ENCODE measurements around the gene SLC25A12. TPM values are rescaled to one million over a fixed set of nuclear protein-coding genes. Genes with fewer than 3 reads are reported as not detected.
"Not testable (repeated sequence)": the region's sequence is repeated elsewhere in the genome, so short reads cannot be mapped to it uniquely, and the experiment has no call there.

The SLC25A12 gene
- polyA plus RNA-seq, 2 of the 4 experiments (the other 2 are of a cell fraction), result 12.5 to 26.8 TPM

DNA sequence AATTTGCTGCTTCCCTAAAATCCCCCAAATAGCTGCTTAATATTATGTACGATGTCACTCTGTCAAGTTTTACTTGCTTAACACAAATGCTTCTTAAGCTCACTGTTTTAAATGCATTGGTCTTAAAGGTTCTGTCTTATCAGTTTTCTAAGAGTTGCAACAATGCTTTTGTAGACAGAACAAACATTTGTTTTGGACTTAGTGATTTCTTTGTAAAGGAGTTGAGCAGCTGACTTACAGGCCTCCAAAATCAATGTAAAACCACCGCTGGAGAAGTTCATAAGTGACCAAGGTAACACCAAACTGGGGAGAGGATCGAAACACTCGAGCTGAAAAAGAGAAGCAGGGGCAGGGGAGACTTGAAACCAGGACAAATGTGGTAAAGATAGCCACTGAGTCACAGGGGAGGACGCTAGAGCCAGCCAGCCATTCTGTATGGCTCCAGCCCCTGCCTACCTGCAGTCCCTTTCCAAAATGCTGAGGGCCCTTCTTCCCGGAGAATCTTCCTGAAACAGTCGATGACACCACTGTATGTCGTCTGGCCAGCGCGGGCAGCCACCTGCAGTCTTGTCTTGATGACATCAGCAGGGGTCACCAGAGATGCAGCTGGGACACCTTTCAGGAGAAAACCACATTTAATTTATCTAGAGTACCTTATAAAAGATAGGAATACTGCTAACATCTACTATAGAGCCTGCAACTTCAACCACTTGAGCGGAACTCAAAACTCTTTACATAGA, 106.5 kb downstream of the SLC25A12 start (continued):
- TF ChIP-seq CHD2 (IDR thresholded peaks at IDR 0.05; ENCODE audit: low read length, partially characterized antibody), result no peak
- TF ChIP-seq, protein P1, sequence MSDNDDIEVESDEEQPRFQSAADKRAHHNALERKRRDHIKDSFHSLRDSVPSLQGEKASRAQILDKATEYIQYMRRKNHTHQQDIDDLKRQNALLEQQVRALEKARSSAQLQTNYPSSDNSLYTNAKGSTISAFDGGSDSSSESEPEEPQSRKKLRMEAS (IDR thresholded peaks at IDR 0.05), result no peak
- TF ChIP-seq, protein P2, sequence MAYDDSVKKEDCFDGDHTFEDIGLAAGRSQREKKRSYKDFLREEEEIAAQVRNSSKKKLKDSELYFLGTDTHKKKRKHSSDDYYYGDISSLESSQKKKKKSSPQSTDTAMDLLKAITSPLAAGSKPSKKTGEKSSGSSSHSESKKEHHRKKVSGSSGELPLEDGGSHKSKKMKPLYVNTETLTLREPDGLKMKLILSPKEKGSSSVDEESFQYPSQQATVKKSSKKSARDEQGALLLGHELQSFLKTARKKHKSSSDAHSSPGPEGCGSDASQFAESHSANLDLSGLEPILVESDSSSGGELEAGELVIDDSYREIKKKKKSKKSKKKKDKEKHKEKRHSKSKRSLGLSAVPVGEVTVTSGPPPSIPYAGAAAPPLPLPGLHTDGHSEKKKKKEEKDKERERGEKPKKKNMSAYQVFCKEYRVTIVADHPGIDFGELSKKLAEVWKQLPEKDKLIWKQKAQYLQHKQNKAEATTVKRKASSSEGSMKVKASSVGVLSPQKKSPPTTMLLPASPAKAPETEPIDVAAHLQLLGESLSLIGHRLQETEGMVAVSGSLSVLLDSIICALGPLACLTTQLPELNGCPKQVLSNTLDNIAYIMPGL (CRISPR knock-in tag; IDR thresholded peaks at IDR 0.05; ENCODE audit: borderline replicate concordance), result no peak

DNA sequence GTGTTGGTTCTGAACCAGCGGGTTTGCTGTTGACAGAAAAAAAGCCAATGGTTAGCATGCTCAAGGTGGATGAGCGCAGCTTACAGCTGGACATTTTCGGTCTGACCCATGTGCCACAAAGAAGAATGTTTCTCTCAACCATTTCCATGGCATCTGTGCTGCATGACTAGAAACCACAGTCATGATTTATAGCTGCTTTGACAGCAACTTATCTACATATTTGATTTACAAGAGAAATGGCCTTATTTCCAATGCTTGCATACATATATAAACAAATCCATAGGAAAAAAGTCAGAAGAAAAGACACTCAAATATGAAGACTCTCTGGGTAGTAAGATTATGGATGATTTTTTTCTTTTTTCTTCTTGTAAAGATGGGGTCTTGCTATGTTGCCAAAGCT, 108.6 kb downstream of the SLC25A12 start:
- ATAC-seq (no peak), FAIRE-seq (no peak), DNase-seq (ENCODE audit: low read depth in 1 of 2, low spot score in 1 of 2) (no peak)
- Histone ChIP-seq H3K4me1 (no peaks in the 10 kb centered on the region), H3K4me2 (no peak overlapping the region), H3K4me3 (no peak overlapping the region), H3K9me3 (no peaks in the 10 kb centered on the region), H3K27ac (no peak overlapping the region)
- TF ChIP-seq HEYL (CRISPR knock-in tag; IDR thresholded peaks at IDR 0.05), result no peak
- no peak for TF ChIP-seq NFE2L2 (conservative IDR thresholded peaks at IDR 0.05; ENCODE audit: low read length)
- TF ChIP-seq HOXA7 (CRISPR knock-in tag; IDR thresholded peaks at IDR 0.05), result no peak
- POLR2A ChIA-PET, result no interaction called here
- 81% methylated on average over 3 of the region's 3 CpGs for WGBS (ENCODE audit: missing lambda C conversion rate)
- CTCF ChIA-PET, result interaction anchor here (1.1 kb wide), 1 partner anchor 219 kb away, joined by 3 read pairs; no protein-coding TSS in a partner anchor

DNA sequence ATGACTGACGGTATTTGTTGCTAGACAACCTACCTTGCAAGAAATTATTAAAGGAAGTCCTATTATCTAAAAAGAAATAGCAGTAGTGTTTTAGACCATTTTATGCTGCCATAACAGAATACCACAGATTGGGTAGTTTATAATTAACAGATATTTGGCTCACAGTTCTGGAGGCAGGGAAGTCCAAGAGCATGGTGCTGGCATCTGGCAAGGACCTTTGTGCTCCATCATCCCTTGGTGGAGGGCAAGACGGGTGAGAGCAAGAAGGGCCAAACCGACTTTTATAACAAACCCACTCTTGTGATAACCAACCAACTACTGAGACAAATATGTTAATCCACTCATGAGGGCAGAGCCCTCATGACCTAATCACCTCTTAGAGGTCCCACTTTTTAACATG, 115.5 kb downstream of the SLC25A12 start:
- ATAC-seq (no peak), DNase-seq (ENCODE audit: low read depth in 1 of 2, low spot score in 1 of 2) (no peak), FAIRE-seq (no peak)
- no peak overlapping the region for H3K4me2 ChIP-seq
- ChIA-PET POLR2A (no interaction called here), CTCF (interaction anchor here (0.9 kb wide), 1 partner anchor 325 kb away, joined by 3 read pairs; no protein-coding TSS in a partner anchor)
- TF ChIP-seq ZFP36 (IDR thresholded peaks at IDR 0.05; ENCODE audit: borderline replicate concordance, partially characterized antibody) (no peak), RAD21 (conservative IDR thresholded peaks at IDR 0.05 in 1 of 2, IDR thresholded peaks at IDR 0.05 in 1 of 2) (no peak), CBX2 (IDR thresholded peaks at IDR 0.05; ENCODE audit: borderline replicate concordance, low read depth) (no peak), TP53 (CRISPR knock-in tag; IDR thresholded peaks at IDR 0.05) (no peak), EHF (CRISPR knock-in tag; IDR thresholded peaks at IDR 0.05) (no peak), HOXB13 (CRISPR knock-in tag; IDR thresholded peaks at IDR 0.05; ENCODE audit: low read depth) (no peak)
- TF ChIP-seq, protein P3, sequence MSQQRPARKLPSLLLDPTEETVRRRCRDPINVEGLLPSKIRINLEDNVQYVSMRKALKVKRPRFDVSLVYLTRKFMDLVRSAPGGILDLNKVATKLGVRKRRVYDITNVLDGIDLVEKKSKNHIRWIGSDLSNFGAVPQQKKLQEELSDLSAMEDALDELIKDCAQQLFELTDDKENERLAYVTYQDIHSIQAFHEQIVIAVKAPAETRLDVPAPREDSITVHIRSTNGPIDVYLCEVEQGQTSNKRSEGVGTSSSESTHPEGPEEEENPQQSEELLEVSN (IDR thresholded peaks at IDR 0.05; ENCODE audit: borderline replicate concordance, low read depth), result no peak
- TF ChIP-seq, protein P4, sequence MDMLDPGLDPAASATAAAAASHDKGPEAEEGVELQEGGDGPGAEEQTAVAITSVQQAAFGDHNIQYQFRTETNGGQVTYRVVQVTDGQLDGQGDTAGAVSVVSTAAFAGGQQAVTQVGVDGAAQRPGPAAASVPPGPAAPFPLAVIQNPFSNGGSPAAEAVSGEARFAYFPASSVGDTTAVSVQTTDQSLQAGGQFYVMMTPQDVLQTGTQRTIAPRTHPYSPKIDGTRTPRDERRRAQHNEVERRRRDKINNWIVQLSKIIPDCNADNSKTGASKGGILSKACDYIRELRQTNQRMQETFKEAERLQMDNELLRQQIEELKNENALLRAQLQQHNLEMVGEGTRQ (IDR thresholded peaks at IDR 0.05), result no peak
- TF ChIP-seq, protein P2 (CRISPR knock-in tag; IDR thresholded peaks at IDR 0.05; ENCODE audit: borderline replicate concordance), result no peak
- H3K9me3 ChIP-seq, result peaks cover 10% of the 10 kb centered on the region
- 87% methylated on average over 3 of the region's 3 CpGs for WGBS (ENCODE audit: missing lambda C conversion rate)
- no peak overlapping the region for H3K27ac ChIP-seq
- no peak overlapping the region for H3K4me3 ChIP-seq
- no peaks in the 10 kb centered on the region for H3K4me1 ChIP-seq

DNA sequence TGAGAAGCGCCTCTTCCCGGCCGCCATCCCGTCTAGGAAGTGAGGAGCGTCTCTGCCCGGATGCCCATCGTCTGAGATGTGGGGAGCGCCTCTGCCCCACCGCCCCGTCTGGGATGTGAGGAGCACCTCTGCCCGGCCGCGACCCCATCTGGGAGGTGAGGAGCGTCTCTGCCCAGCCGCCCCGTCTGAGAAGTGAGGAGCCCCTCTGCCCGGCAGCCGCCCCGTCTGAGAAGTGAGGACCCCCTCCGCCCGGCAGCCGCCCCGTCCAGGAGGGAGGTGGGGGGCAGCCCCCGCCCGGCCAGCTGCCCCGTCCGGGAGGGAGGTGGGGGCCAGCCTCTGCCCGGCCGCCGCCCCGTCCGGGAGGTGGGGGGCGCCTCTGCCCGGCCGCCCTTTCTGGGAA, 119.5 kb downstream of the SLC25A12 start:
- FAIRE-seq, CTCF ChIA-PET: not testable (repeated sequence)
- WGBS (ENCODE audit: missing lambda C conversion rate), result no CpG with 5 or more reads among the region's 35 CpGs

More for the DNA sequence above, 119.5 kb downstream of the SLC25A12 start:
- H3K4me1 ChIP-seq; H3K4me2 ChIP-seq; POLR2A ChIA-PET; H3K4me3 ChIP-seq; DNase-seq (ENCODE audit: low read depth in 1 of 2, low spot score in 1 of 2); ATAC-seq; H3K27ac ChIP-seq: not testable (repeated sequence)
- peaks cover 13% of the 10 kb centered on the region for H3K9me3 ChIP-seq
